Measurements from ENCODE around the gene CRACR2A. TPM values are rescaled to one million over a fixed set of nuclear protein-coding genes. Genes with fewer than 3 reads are reported as not detected.

CRACR2A gene
- total RNA-seq, 1 donor from 2014 or later, result 3.0 TPM

GRCh38 chr12:3752096-3752709 lies 706 bp downstream of the CRACR2A start:
- Mint-ChIP-seq H3K4me1 (ENCODE audit: low read depth) (peaks cover 21% of the 10 kb centered on the region), H3K36me3 (ENCODE audit: insufficient read depth) (no peaks in the 10 kb centered on the region), H3K4me3 (ENCODE audit: low read depth) (peak overlapping the region; percentile 64), H3K9me3 (ENCODE audit: low read depth) (no peaks in the 10 kb centered on the region), H3K27me3 (peaks cover 37% of the 10 kb centered on the region), H3K27ac (no peak overlapping the region)
- DNase-seq (ENCODE audit: low spot score, unreplicated experiment), result no peak
- TF ChIP-seq CTCF (IDR thresholded peaks at IDR 0.05; ENCODE audit: unreplicated experiment), result no peak

- no peaks in the 10 kb centered on the region for H3K36me3 Mint-ChIP-seq (ENCODE audit: insufficient read depth)
- H3K4me1 Mint-ChIP-seq (ENCODE audit: low read depth), result peaks cover 13% of the 10 kb centered on the region
- no peak overlapping the region for H3K4me3 Mint-ChIP-seq (ENCODE audit: low read depth)
- H3K9me3 Mint-ChIP-seq (ENCODE audit: low read depth), result no peaks in the 10 kb centered on the region
- no peak for DNase-seq (ENCODE audit: low spot score, unreplicated experiment)
- TF ChIP-seq CTCF (IDR thresholded peaks at IDR 0.05; ENCODE audit: unreplicated experiment), result no peak
- peaks cover 37% of the 10 kb centered on the region for H3K27me3 Mint-ChIP-seq
- H3K27ac Mint-ChIP-seq, result no peak overlapping the region
Measured at GRCh38 chr12:3751151-3752095, 1.5 kb downstream of the CRACR2A start.

GRCh38 chr12:3750616-3751015 lies 2.3 kb downstream of the CRACR2A start:
- Mint-ChIP-seq H3K27me3 (peaks cover 37% of the 10 kb centered on the region), H3K27ac (no peak overlapping the region), H3K36me3 (ENCODE audit: insufficient read depth) (no peaks in the 10 kb centered on the region), H3K4me1 (ENCODE audit: low read depth) (peaks cover 12% of the 10 kb centered on the region), H3K4me3 (ENCODE audit: low read depth) (no peak overlapping the region), H3K9me3 (ENCODE audit: low read depth) (no peaks in the 10 kb centered on the region)
- no peak for DNase-seq (ENCODE audit: low spot score, unreplicated experiment)
- no peak for TF ChIP-seq CTCF (IDR thresholded peaks at IDR 0.05; ENCODE audit: unreplicated experiment)

GRCh38 chr12:3748620-3749019 lies 4.3 kb downstream of the CRACR2A start:
- Mint-ChIP-seq H3K36me3 (ENCODE audit: insufficient read depth) (no peaks in the 10 kb centered on the region), H3K27ac (no peak overlapping the region), H3K27me3 (peaks cover 38% of the 10 kb centered on the region), H3K4me1 (ENCODE audit: low read depth) (peaks cover 10% of the 10 kb centered on the region), H3K9me3 (ENCODE audit: low read depth) (no peaks in the 10 kb centered on the region), H3K4me3 (ENCODE audit: low read depth) (no peak overlapping the region)
- no peak for DNase-seq (ENCODE audit: low spot score, unreplicated experiment)
- TF ChIP-seq CTCF (IDR thresholded peaks at IDR 0.05; ENCODE audit: unreplicated experiment), result no peak

GRCh38 chr12:3747976-3748619 lies 4.8 kb downstream of the CRACR2A start:
- Mint-ChIP-seq H3K4me1 (ENCODE audit: low read depth) (peaks cover 6% of the 10 kb centered on the region), H3K27ac (no peak overlapping the region), H3K4me3 (ENCODE audit: low read depth) (no peak overlapping the region), H3K36me3 (ENCODE audit: insufficient read depth) (no peaks in the 10 kb centered on the region), H3K27me3 (peaks cover 35% of the 10 kb centered on the region), H3K9me3 (ENCODE audit: low read depth) (no peaks in the 10 kb centered on the region)
- TF ChIP-seq CTCF (IDR thresholded peaks at IDR 0.05; ENCODE audit: unreplicated experiment), result no peak
- no peak for DNase-seq (ENCODE audit: low spot score, unreplicated experiment)

Measured in progenitor cell of endocrine pancreas (in vitro differentiated cells).